ENCODE measurements around the gene UNC13C. TPM values are rescaled to one million over a fixed set of nuclear protein-coding genes. Genes with fewer than 3 reads are reported as not detected.

The UNC13C gene
- total and polyA plus RNA-seq, 2 of the 13 experiments (the other 11 are each of a cell fraction or from before 2014, with no cell fraction given), result 0.04 TPM; not detected in 1

DNA sequence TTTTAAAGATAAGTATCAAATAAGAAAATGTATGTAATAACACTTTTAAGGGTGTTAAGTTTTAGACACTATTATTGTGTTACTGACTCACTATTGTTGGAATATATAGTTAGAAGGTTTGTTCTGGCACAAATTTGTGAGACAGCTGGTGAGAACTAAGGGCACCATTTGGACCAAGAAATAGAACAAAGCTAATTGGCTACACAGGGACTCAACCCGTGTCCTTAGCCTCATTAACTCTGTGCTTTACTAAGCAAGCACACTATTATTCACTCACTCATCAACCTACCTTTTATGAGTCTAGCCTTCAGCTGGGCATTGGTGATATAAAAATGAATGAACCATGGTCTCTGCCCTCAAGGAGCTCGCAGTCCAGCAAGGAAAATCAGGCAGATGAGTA lies 4.1 kb upstream of the UNC13C start:
- intact Hi-C loops (cut with micrococcal nuclease; ENCODE audit: unreplicated experiment) (no loop called here), in situ Hi-C loops (cut with HindIII; ENCODE audit: extremely low pct_ligation_motif_present, low pct_unique_long_range_greater_than_20kb) (no loop called here)
- no peak overlapping the region for H3K4me3 ChIP-seq (replicated peaks in 1 of 3; ENCODE audit: insufficient read depth in 1 of 3, low read depth in 2 of 3, low read length in 3 of 3)
- no peak overlapping the region for H3K27ac ChIP-seq (ENCODE audit: extremely low read length, insufficient read depth, low read length)
- FAIRE-seq, result no peak
- ChIA-PET POLR2A (no interaction called here), CTCF (ENCODE audit: low intra/inter-chr PET ratio, low total read pairs) (no interaction called here)
- no TSS peak for BruUV-seq (replicated peaks)
- TF ChIP-seq SIX1 (CRISPR knock-in tag; IDR thresholded peaks at IDR 0.05; ENCODE audit: borderline replicate concordance), result no peak
- no peak for TF ChIP-seq BRCA1 (CRISPR knock-in tag; IDR thresholded peaks at IDR 0.05)
- no peak for TF ChIP-seq TCF7 (IDR thresholded peaks at IDR 0.05; ENCODE audit: low read depth)
- no peak overlapping the region for H2AFZ ChIP-seq (ENCODE audit: low read length)
- no peak for DNase-seq (ENCODE audit: low spot score)
- no peak for ATAC-seq
- no peak overlapping the region for H3K9ac ChIP-seq (ENCODE audit: insufficient read depth, low read depth, low read length)
- 3% methylated on average over 2 of the region's 2 CpGs for WGBS (ENCODE audit: low lambda C conversion rate)
- 0 out of 2 replicates have a peak, but pooled peaks cover 12% of the 10 kb centered on the region for H3K4me1 ChIP-seq (ENCODE audit: insufficient read depth, low read length)
- peaks cover 0 to 20% of the 10 kb centered on the region in 2 experiments; a peak in 2 of 5 replicates for H3K27me3 ChIP-seq (ENCODE audit: control insufficient read depth in 1 of 2, insufficient read depth in 2 of 2, low read length in 2 of 2)
- H3K9me3 ChIP-seq (ENCODE audit: low read length), result no peaks in the 10 kb centered on the region
- H4K20me1 ChIP-seq (ENCODE audit: insufficient read depth, low read length), result no peaks in the 10 kb centered on the region
- no peak overlapping the region for H3K4me2 ChIP-seq (ENCODE audit: low read depth, low read length)
- H3K79me2 ChIP-seq (ENCODE audit: insufficient read depth, low read length), result no peaks in the 10 kb centered on the region
- no peaks in the 10 kb centered on the region for H3K36me3 ChIP-seq (replicated peaks in 1 of 2; ENCODE audit: control insufficient read depth in 1 of 2, insufficient read depth in 2 of 2, low read length in 2 of 2)

DNA sequence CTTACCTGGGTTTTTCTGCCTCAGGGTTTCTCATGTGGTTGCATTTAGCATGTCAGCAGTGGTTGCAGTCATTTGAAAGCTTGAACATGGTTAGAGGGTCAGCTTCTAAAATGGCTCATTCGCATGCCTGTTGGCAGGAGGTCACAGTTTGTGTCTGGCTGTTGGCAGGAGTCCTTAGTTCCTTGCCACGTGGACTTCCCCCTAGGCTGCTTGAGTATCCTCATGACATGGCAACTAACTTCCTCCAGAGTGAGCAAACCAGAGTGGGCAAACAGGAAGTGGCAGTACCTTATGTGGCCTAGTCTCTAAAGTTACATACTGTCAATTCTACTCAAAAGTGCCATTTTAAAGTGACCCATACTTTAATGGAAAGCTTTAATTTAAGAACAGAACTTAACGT lies 3.4 kb upstream of the UNC13C start:
- TF ChIP-seq, protein P1, sequence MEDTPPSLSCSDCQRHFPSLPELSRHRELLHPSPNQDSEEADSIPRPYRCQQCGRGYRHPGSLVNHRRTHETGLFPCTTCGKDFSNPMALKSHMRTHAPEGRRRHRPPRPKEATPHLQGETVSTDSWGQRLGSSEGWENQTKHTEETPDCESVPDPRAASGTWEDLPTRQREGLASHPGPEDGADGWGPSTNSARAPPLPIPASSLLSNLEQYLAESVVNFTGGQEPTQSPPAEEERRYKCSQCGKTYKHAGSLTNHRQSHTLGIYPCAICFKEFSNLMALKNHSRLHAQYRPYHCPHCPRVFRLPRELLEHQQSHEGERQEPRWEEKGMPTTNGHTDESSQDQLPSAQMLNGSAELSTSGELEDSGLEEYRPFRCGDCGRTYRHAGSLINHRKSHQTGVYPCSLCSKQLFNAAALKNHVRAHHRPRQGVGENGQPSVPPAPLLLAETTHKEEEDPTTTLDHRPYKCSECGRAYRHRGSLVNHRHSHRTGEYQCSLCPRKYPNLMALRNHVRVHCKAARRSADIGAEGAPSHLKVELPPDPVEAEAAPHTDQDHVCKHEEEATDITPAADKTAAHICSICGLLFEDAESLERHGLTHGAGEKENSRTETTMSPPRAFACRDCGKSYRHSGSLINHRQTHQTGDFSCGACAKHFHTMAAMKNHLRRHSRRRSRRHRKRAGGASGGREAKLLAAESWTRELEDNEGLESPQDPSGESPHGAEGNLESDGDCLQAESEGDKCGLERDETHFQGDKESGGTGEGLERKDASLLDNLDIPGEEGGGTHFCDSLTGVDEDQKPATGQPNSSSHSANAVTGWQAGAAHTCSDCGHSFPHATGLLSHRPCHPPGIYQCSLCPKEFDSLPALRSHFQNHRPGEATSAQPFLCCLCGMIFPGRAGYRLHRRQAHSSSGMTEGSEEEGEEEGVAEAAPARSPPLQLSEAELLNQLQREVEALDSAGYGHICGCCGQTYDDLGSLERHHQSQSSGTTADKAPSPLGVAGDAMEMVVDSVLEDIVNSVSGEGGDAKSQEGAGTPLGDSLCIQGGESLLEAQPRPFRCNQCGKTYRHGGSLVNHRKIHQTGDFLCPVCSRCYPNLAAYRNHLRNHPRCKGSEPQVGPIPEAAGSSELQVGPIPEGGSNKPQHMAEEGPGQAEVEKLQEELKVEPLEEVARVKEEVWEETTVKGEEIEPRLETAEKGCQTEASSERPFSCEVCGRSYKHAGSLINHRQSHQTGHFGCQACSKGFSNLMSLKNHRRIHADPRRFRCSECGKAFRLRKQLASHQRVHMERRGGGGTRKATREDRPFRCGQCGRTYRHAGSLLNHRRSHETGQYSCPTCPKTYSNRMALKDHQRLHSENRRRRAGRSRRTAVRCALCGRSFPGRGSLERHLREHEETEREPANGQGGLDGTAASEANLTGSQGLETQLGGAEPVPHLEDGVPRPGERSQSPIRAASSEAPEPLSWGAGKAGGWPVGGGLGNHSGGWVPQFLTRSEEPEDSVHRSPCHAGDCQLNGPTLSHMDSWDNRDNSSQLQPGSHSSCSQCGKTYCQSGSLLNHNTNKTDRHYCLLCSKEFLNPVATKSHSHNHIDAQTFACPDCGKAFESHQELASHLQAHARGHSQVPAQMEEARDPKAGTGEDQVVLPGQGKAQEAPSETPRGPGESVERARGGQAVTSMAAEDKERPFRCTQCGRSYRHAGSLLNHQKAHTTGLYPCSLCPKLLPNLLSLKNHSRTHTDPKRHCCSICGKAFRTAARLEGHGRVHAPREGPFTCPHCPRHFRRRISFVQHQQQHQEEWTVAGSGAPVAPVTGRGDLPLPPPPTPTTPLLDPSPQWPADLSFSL (CRISPR knock-in tag; IDR thresholded peaks at IDR 0.05), result no peak
- TF ChIP-seq SIX1 (CRISPR knock-in tag; IDR thresholded peaks at IDR 0.05; ENCODE audit: borderline replicate concordance) (no peak), SMARCC2 (IDR thresholded peaks at IDR 0.05) (no peak)
- H3K9me3 ChIP-seq (ENCODE audit: low read length), result no peaks in the 10 kb centered on the region
- no peaks in the 10 kb centered on the region for H4K20me1 ChIP-seq (ENCODE audit: insufficient read depth, low read length)
- ATAC-seq (no peak), FAIRE-seq (no peak), DNase-seq (ENCODE audit: low spot score) (no peak)
- ChIA-PET POLR2A (no interaction called here), CTCF (ENCODE audit: low intra/inter-chr PET ratio, low total read pairs) (no interaction called here)
- no peak overlapping the region for H3K4me3 ChIP-seq (replicated peaks in 1 of 3; ENCODE audit: insufficient read depth in 1 of 3, low read depth in 2 of 3, low read length in 3 of 3)
- H3K27me3 ChIP-seq (ENCODE audit: control insufficient read depth in 1 of 2, insufficient read depth in 2 of 2, low read length in 2 of 2), result peaks cover 0 to 23% of the 10 kb centered on the region in 2 experiments; a peak in 2 of 5 replicates
- no peak overlapping the region for H3K9ac ChIP-seq (ENCODE audit: insufficient read depth, low read depth, low read length)
- H3K79me2 ChIP-seq (ENCODE audit: insufficient read depth, low read length), result no peaks in the 10 kb centered on the region
- H3K4me2 ChIP-seq (ENCODE audit: low read depth, low read length), result no peak overlapping the region
- H3K36me3 ChIP-seq (replicated peaks in 1 of 2; ENCODE audit: control insufficient read depth in 1 of 2, insufficient read depth in 2 of 2, low read length in 2 of 2), result no peaks in the 10 kb centered on the region
- 21% methylated on average over 3 of the region's 3 CpGs for WGBS (ENCODE audit: low lambda C conversion rate)
- H3K4me1 ChIP-seq (ENCODE audit: insufficient read depth, low read length), result 0 out of 2 replicates have a peak, but pooled peaks cover 12% of the 10 kb centered on the region
- no peak overlapping the region for H3K27ac ChIP-seq (ENCODE audit: extremely low read length, insufficient read depth, low read length)
- BruUV-seq (replicated peaks), result no TSS peak
- H2AFZ ChIP-seq (ENCODE audit: low read length), result no peak overlapping the region
- in situ Hi-C loops (cut with HindIII; ENCODE audit: extremely low pct_ligation_motif_present, low pct_unique_long_range_greater_than_20kb) (no loop called here), intact Hi-C loops (cut with micrococcal nuclease; ENCODE audit: unreplicated experiment) (no loop called here)
